Esophagus squamous epithelium (tissue), 5 donors: Measurements from ENCODE around the gene OST4. TPM values are rescaled to one million over a fixed set of nuclear protein-coding genes. Genes with fewer than 3 reads are reported as not detected.

Source experiments
- DNase-seq: peaks from one replicate; lab custom pipeline; 2025; lab: John Stamatoyannopoulos, UW
- H3K27ac ChIP-seq, 4 donors: fragments of 200-600 bp; sonication (generic); one replicate each; pipeline ENCODE4 v1.5.1; 2016 to 2019; ENCODE audit warnings: mild to moderate bottlenecking in 1 of 4
- H3K27me3 ChIP-seq, 4 donors: fragments of 200-600 bp; sonication (generic); 1 replicate in 3 of 4; 2 replicates in 1 of 4; pipeline versions ENCODE4 v1.5.1 to v1.6.0; 2017 to 2021; ENCODE audit warnings: antibody characterized with exemption in 1 of 4
- H3K36me3 ChIP-seq, 3 donors: fragments of 200-600 bp; sonication (generic); one replicate each; pipeline ENCODE4 v1.5.1; 2016 to 2019
- H3K4me1 ChIP-seq, 3 donors: fragments of 200-600 bp; sonication (generic); one replicate each; pipeline ENCODE4 v1.5.1; 2017 to 2019
- H3K4me3 ChIP-seq, 4 donors: fragments of 200-600 bp; sonication (generic); 1 replicate in 3 of 4; 2 replicates in 1 of 4; pipeline ENCODE4 v1.5.1; 2016 to 2019; ENCODE audit warnings: mild to moderate bottlenecking in 2 of 4, moderate library complexity in 1 of 4
- H3K9me3 ChIP-seq, 3 donors: fragments of 200-600 bp; sonication (generic); one replicate each; pipeline ENCODE4 v1.5.1; 2016 to 2019
- CTCF ChIP-seq, 6 experiments: fragments of 450-650 bp in 4 of 6; fragments of 200-600 bp in 2 of 6; sonication (generic) in 2 of 6; IDR thresholded peaks; one replicate each; pipeline ENCODE4 v1.5.1; 2016 to 2019; ENCODE audit warnings: antibody characterized with exemption in 6 of 6, mild to moderate bottlenecking in 4 of 6, moderate library complexity in 4 of 6
- POLR2A ChIP-seq, 4 donors: fragments of 450-650 bp; IDR thresholded peaks; one replicate each; pipeline ENCODE4 v1.6.1; 2017; ENCODE audit warnings: antibody characterized with exemption in 4 of 4, mild to moderate bottlenecking in 4 of 4, moderate library complexity in 3 of 4
- WGBS, 2 donors: methylation state at CpG; one replicate each; pipeline ENCODE4 v1.1.5; 2018; 5-methylcytosine and 5-hydroxymethylcytosine counted together
- intact Hi-C: fragments of 100-400 bp; cut with DNase I; formaldehyde crosslinking; loops from one replicate; pipeline ENCODE4 v1.15.0; 2022
- total RNA-seq, 4 donors: library from RNA; depleted of rRNA; stranded (reverse); fragments of >200 nt; gene quantifications; one replicate each; pipeline ENCODE4 v1.1.0, GENCODE V29; 2016
- donor health status: DM: yes; HTN: yes; CAD: no.

The OST4 gene
- total RNA-seq, 4 donors from 2014 or later: 149 to 242 (median 193) TPM

- intact Hi-C loops: loop anchor here (5.0 kb wide), 1 partner anchor 124 kb away; no protein-coding TSS in a partner anchor
- DNase-seq: peak; percentile 57
- Histone ChIP-seq H3K27me3 (no peaks in the 10 kb centered on the region), H3K9me3 (no peaks in the 10 kb centered on the region), H3K4me3 (peak overlapping the region; percentile 59 to 75 (median 72)), H3K36me3 (no peaks in the 10 kb centered on the region), H3K4me1 (peaks cover 23 to 60% (median 24%) of the 10 kb centered on the region in 3 donors), H3K27ac (peak overlapping the region; percentile 86 to 96 (median 90))
- no CpG with 5 or more reads among the region's 81 CpGs for whole genome bisulfite sequencing, 2 donors
- TF ChIP-seq CTCF (IDR thresholded peaks at IDR 0.05) (peak; percentile 76 to 98 (median 97)), POLR2A (IDR thresholded peaks at IDR 0.05) (peak in 2 of 4 donors; percentile 70 to 74)
Observed at GRCh38 chr2:27086090-27086723, 14.8 kb upstream of the OST4 start.

- Histone ChIP-seq H3K9me3 (no peaks in the 10 kb centered on the region), H3K36me3 (no peaks in the 10 kb centered on the region), H3K27me3 (no peaks in the 10 kb centered on the region), H3K27ac (peak overlapping the region; percentile 86 to 96 (median 90)), H3K4me3 (peak overlapping the region; percentile 59 to 75 (median 72)), H3K4me1 (peaks cover 29 to 65% (median 29%) of the 10 kb centered on the region in 3 donors)
- no peak for DNase-seq
- peak in 1 of 4 donors; percentile 28 for TF ChIP-seq POLR2A (IDR thresholded peaks at IDR 0.05)
- TF ChIP-seq CTCF (IDR thresholded peaks at IDR 0.05): peak in 4 of 6 experiments; percentile 27 to 44 (median 32)
- intact Hi-C loops: loop anchor here (5.0 kb wide), 1 partner anchor 123 kb away; no protein-coding TSS in a partner anchor
- no CpG with 5 or more reads among the region's 38 CpGs for WGBS, 2 donors
Observed at GRCh38 chr2:27085673-27086089, 14.2 kb upstream of the OST4 start.

GRCh38 chr2:27085062-27085672 is 13.7 kb upstream of the OST4 start:
- Histone ChIP-seq H3K27ac (peak overlapping the region; percentile 86 to 96 (median 90)), H3K4me1 (peaks cover 31 to 70% (median 33%) of the 10 kb centered on the region in 3 donors), H3K9me3 (no peaks in the 10 kb centered on the region), H3K36me3 (no peaks in the 10 kb centered on the region), H3K27me3 (no peaks in the 10 kb centered on the region), H3K4me3 (peak overlapping the region; percentile 59 to 75 (median 72))
- no peak for DNase-seq
- TF ChIP-seq CTCF (IDR thresholded peaks at IDR 0.05) (no peak), POLR2A (IDR thresholded peaks at IDR 0.05) (no peak)
- intact Hi-C loops: loop anchor here (5.0 kb wide), 1 partner anchor 123 kb away; no protein-coding TSS in a partner anchor
- 68 to 79% methylated on average over 3 to 5 of the region's 10 CpGs for WGBS, 2 donors

GRCh38 chr2:27084297-27085061 is 13.0 kb upstream of the OST4 start:
- H3K4me3 ChIP-seq: no peak overlapping the region
- intact Hi-C loops: loop anchor here (5.0 kb wide), 1 partner anchor 122 kb away; no protein-coding TSS in a partner anchor
- no peaks in the 10 kb centered on the region for H3K27me3 ChIP-seq
- peaks cover 31 to 76% (median 33%) of the 10 kb centered on the region in 3 donors for H3K4me1 ChIP-seq
- TF ChIP-seq POLR2A (IDR thresholded peaks at IDR 0.05) (no peak), CTCF (IDR thresholded peaks at IDR 0.05) (no peak)
- no peaks in the 10 kb centered on the region for H3K9me3 ChIP-seq
- no peak for DNase-seq
- WGBS, 2 donors: 63 to 94% methylated on average over 3 to 4 of the region's 6 CpGs
- H3K27ac ChIP-seq: peak overlapping the region in 1 of 4 donors; percentile 90
- no peaks in the 10 kb centered on the region for H3K36me3 ChIP-seq
